Measurements from ENCODE around the gene SCARB1. TPM values are rescaled to one million over a fixed set of nuclear protein-coding genes. Genes with fewer than 3 reads are reported as not detected.

The SCARB1 gene
- total and polyA plus RNA-seq, 2 experiments from 2014 or later = 2.2 to 5.2 TPM

DNA sequence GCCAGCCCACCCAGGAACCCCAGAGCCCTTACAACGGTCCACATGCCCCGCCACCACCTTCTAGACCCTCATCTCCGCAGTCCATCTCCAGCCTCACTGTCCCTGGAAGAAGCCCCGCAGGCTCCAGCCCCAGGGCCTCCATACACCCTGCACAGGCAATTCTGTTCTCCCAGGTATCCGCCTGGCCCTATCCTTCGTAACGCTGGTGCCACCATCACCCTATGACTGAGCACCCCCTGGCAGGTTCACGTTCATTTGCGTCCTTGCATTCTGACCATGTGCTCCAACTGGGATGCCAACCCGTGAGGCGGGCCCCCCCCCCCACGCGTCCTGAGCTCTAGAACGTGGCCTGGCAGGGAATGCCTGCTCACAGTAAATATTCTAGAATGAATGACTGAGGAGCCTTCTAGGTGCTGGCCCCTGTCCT, 675 bp upstream of the SCARB1 start:
- Histone ChIP-seq H3F3A (ENCODE audit: insufficient read depth) (no peaks in the 10 kb centered on the region), H3K4me1 (ENCODE audit: insufficient read depth) (no peaks in the 10 kb centered on the region), H3K9me3 (ENCODE audit: low read depth) (no peaks in the 10 kb centered on the region), H3K9me2 (ENCODE audit: insufficient read depth) (no peaks in the 10 kb centered on the region), H3K9ac (peak overlapping the region; percentile 63), H3K27me3 (replicated peaks; ENCODE audit: insufficient read depth) (no peaks in the 10 kb centered on the region; the same call in 1 of the 2 replicates), H4K20me1 (ENCODE audit: insufficient read depth) (no peaks in the 10 kb centered on the region), H2AFZ (peak overlapping the region; percentile 84), H3K27ac (no peak overlapping the region), H3K79me2 (ENCODE audit: insufficient read depth) (no peaks in the 10 kb centered on the region), H3K4me3 (peak overlapping the region; percentile 89), H3K4me2 (ENCODE audit: unreplicated experiment) (peak overlapping the region; percentile 30), H3K36me3 (ENCODE audit: low read depth) (no peaks in the 10 kb centered on the region)
- WGBS, 2 experiments (ENCODE audit: low coverage in 1 of 2, low lambda C conversion rate in 2 of 2, missing lambda C conversion rate in 2 of 2) = 91 to 95% methylated on average over 14 of the region's 14 CpGs
- in situ Hi-C loops (cut with MboI) = no loop called here
- TF ChIP-seq EZH2phosphoT487 (IDR thresholded peaks at IDR 0.05; ENCODE audit: insufficient read depth, low read depth) = no peak
- TF ChIP-seq EZH2 (IDR thresholded peaks at IDR 0.05; ENCODE audit: insufficient read depth, poor library complexity, severe bottlenecking) = no peak
- no peak for DNase-seq

- Histone ChIP-seq H3K4me3 (peak overlapping the region; percentile 89), H3K9ac (peak overlapping the region; percentile 69), H3K4me1 (ENCODE audit: insufficient read depth) (no peaks in the 10 kb centered on the region), H3K9me2 (ENCODE audit: insufficient read depth) (no peaks in the 10 kb centered on the region), H4K20me1 (ENCODE audit: insufficient read depth) (no peaks in the 10 kb centered on the region), H2AFZ (peak overlapping the region; percentile 92), H3K27me3 (replicated peaks; ENCODE audit: insufficient read depth) (no peaks in the 10 kb centered on the region; the same call in 1 of the 2 replicates), H3K36me3 (ENCODE audit: low read depth) (no peaks in the 10 kb centered on the region), H3K79me2 (ENCODE audit: insufficient read depth) (no peaks in the 10 kb centered on the region), H3K27ac (no peak overlapping the region), H3K9me3 (ENCODE audit: low read depth) (no peaks in the 10 kb centered on the region), H3F3A (ENCODE audit: insufficient read depth) (no peaks in the 10 kb centered on the region), H3K4me2 (ENCODE audit: unreplicated experiment) (peak overlapping the region; percentile 84)
- TF ChIP-seq EZH2phosphoT487 (IDR thresholded peaks at IDR 0.05; ENCODE audit: insufficient read depth, low read depth) (no peak), EZH2 (IDR thresholded peaks at IDR 0.05; ENCODE audit: insufficient read depth, poor library complexity, severe bottlenecking) (no peak)
- WGBS, 2 experiments (ENCODE audit: low coverage in 1 of 2, low lambda C conversion rate in 2 of 2, missing lambda C conversion rate in 2 of 2) = 26 to 31% methylated on average over 15 to 19 of the region's 22 CpGs
- peak; percentile 41 for DNase-seq
- in situ Hi-C loops (cut with MboI) = no loop called here
Observed at GRCh38 chr12:124862768-124863415, 772 bp downstream of the SCARB1 start.

DNA sequence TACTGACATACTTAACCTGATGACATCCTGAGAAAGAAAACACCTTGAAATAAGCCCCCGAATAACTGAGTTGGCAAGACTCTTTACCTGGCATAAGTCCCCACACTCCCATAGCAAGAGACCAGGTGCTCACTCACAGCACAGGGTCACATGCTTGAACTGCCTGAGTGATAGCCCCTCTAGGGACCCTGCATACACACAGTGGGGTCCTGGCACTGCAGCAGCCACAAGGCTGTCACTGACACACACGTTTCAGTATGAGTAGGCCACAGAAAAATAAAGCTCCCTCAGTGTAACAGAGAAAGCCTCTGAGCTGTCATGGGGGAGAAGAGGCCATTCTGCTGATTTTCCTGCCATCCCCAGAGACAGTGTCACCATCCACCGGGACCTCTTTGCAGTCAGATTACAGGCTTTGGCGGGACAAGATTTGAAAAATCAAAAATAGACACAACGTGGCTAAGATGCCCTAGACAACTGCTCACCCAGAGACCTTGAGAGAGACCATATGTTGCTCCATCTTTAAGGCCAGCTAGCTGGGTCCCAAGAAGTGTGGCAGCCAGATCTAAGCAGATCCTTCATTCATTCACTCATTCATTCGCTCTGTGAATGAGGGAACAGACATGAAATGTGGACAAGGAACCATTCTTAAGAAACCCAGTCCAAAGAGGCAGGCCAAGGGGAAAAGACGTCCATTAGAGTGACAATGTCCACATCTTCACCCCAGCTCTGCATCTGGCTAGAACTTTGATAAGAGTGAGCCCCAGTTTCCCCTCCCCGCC, 1.6 kb downstream of the SCARB1 start:
- Histone ChIP-seq H3F3A (ENCODE audit: insufficient read depth) (no peaks in the 10 kb centered on the region), H3K36me3 (ENCODE audit: low read depth) (no peaks in the 10 kb centered on the region), H3K4me2 (ENCODE audit: unreplicated experiment) (no peak overlapping the region), H3K27me3 (replicated peaks; ENCODE audit: insufficient read depth) (no peaks in the 10 kb centered on the region; the same call in 1 of the 2 replicates), H3K9ac (no peak overlapping the region), H2AFZ (no peak overlapping the region), H3K79me2 (ENCODE audit: insufficient read depth) (no peaks in the 10 kb centered on the region), H3K9me3 (ENCODE audit: low read depth) (no peaks in the 10 kb centered on the region), H3K4me1 (ENCODE audit: insufficient read depth) (no peaks in the 10 kb centered on the region), H3K9me2 (ENCODE audit: insufficient read depth) (no peaks in the 10 kb centered on the region), H3K27ac (no peak overlapping the region), H3K4me3 (no peak overlapping the region), H4K20me1 (ENCODE audit: insufficient read depth) (no peaks in the 10 kb centered on the region)
- 88 to 91% methylated on average over 8 of the region's 8 CpGs for WGBS, 2 experiments (ENCODE audit: low coverage in 1 of 2, low lambda C conversion rate in 2 of 2, missing lambda C conversion rate in 2 of 2)
- in situ Hi-C loops (cut with MboI) = no loop called here
- no peak for DNase-seq
- TF ChIP-seq EZH2phosphoT487 (IDR thresholded peaks at IDR 0.05; ENCODE audit: insufficient read depth, low read depth) (no peak), EZH2 (IDR thresholded peaks at IDR 0.05; ENCODE audit: insufficient read depth, poor library complexity, severe bottlenecking) (no peak)

- Histone ChIP-seq H4K20me1 (ENCODE audit: insufficient read depth) (no peaks in the 10 kb centered on the region), H2AFZ (no peak overlapping the region), H3K9ac (no peak overlapping the region), H3K4me3 (no peak overlapping the region), H3K79me2 (ENCODE audit: insufficient read depth) (no peaks in the 10 kb centered on the region), H3F3A (ENCODE audit: insufficient read depth) (no peaks in the 10 kb centered on the region), H3K36me3 (ENCODE audit: low read depth) (no peaks in the 10 kb centered on the region), H3K27me3 (replicated peaks; ENCODE audit: insufficient read depth) (no peaks in the 10 kb centered on the region; the same call in 1 of the 2 replicates), H3K4me2 (ENCODE audit: unreplicated experiment) (no peak overlapping the region), H3K9me3 (ENCODE audit: low read depth) (no peaks in the 10 kb centered on the region), H3K9me2 (ENCODE audit: insufficient read depth) (no peaks in the 10 kb centered on the region), H3K27ac (no peak overlapping the region), H3K4me1 (ENCODE audit: insufficient read depth) (no peaks in the 10 kb centered on the region)
- in situ Hi-C loops (cut with MboI) = no loop called here
- TF ChIP-seq EZH2 (IDR thresholded peaks at IDR 0.05; ENCODE audit: insufficient read depth, poor library complexity, severe bottlenecking) = no peak
- TF ChIP-seq EZH2phosphoT487 (IDR thresholded peaks at IDR 0.05; ENCODE audit: insufficient read depth, low read depth) = no peak
- WGBS, 2 experiments (ENCODE audit: low coverage in 1 of 2, low lambda C conversion rate in 2 of 2, missing lambda C conversion rate in 2 of 2) = 53 to 68% methylated on average over 9 of the region's 9 CpGs
- peak; percentile 18 for DNase-seq
Observed at GRCh38 chr12:124861492-124861891, 2.2 kb downstream of the SCARB1 start.
